Panc1 (cell line): Measurements from ENCODE around the gene CA9.
"Not testable (repeated sequence)": the region's sequence is repeated elsewhere in the genome, so short reads cannot be mapped to it uniquely, and the experiment has no call there.

Experiments
- POLR2AphosphoS5 ChIP-seq: IDR thresholded peaks from 2 replicates; pipeline ENCODE4 v1.6.1; 2012; ENCODE audit warnings: mild to moderate bottlenecking, low read depth, low read length, moderate library complexity
- TF ChIP-seq, protein P1 (sequence below): fragments of 450-650 bp; IDR thresholded peaks from 2 replicates; pipeline ENCODE4 v1.5.1; 2017; ENCODE audit warnings: mild to moderate bottlenecking
- TF ChIP-seq, protein P2 (sequence below), 2 experiments: IDR thresholded peaks; 2 replicates each; pipeline ENCODE4 v1.6.1; 2011 to 2012; ENCODE audit warnings: low read depth in 2 of 2, control low read depth in 1 of 2, low read length in 1 of 2, mild to moderate bottlenecking in 1 of 2, moderate library complexity in 1 of 2; ENCODE audit not compliant: insufficient read depth in 1 of 2

DNA sequence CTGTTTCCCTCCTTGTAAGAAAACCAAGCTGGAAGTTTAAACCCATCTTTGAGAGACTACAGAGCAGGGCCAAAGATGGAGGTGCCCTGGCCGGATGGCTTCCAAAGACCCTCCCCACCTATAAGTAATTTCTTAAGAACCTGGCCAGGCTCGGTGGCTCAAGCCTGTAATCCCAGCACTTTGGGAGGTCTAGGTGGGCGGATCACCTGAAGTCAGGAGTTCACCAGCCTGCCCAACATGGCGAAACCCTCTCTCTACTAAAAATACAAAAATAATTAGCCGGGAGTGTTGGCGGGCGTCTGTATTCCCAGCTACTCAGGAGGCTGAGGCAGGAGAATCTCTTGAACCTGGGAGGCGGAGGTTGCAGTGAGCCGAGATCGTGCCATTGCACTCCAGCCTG lies 28.0 kb upstream of the CA9 start:
- TF ChIP-seq, protein P1, sequence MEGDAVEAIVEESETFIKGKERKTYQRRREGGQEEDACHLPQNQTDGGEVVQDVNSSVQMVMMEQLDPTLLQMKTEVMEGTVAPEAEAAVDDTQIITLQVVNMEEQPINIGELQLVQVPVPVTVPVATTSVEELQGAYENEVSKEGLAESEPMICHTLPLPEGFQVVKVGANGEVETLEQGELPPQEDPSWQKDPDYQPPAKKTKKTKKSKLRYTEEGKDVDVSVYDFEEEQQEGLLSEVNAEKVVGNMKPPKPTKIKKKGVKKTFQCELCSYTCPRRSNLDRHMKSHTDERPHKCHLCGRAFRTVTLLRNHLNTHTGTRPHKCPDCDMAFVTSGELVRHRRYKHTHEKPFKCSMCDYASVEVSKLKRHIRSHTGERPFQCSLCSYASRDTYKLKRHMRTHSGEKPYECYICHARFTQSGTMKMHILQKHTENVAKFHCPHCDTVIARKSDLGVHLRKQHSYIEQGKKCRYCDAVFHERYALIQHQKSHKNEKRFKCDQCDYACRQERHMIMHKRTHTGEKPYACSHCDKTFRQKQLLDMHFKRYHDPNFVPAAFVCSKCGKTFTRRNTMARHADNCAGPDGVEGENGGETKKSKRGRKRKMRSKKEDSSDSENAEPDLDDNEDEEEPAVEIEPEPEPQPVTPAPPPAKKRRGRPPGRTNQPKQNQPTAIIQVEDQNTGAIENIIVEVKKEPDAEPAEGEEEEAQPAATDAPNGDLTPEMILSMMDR = not testable (repeated sequence)
- TF ChIP-seq POLR2AphosphoS5 = not testable (repeated sequence)
- TF ChIP-seq, protein P2, sequence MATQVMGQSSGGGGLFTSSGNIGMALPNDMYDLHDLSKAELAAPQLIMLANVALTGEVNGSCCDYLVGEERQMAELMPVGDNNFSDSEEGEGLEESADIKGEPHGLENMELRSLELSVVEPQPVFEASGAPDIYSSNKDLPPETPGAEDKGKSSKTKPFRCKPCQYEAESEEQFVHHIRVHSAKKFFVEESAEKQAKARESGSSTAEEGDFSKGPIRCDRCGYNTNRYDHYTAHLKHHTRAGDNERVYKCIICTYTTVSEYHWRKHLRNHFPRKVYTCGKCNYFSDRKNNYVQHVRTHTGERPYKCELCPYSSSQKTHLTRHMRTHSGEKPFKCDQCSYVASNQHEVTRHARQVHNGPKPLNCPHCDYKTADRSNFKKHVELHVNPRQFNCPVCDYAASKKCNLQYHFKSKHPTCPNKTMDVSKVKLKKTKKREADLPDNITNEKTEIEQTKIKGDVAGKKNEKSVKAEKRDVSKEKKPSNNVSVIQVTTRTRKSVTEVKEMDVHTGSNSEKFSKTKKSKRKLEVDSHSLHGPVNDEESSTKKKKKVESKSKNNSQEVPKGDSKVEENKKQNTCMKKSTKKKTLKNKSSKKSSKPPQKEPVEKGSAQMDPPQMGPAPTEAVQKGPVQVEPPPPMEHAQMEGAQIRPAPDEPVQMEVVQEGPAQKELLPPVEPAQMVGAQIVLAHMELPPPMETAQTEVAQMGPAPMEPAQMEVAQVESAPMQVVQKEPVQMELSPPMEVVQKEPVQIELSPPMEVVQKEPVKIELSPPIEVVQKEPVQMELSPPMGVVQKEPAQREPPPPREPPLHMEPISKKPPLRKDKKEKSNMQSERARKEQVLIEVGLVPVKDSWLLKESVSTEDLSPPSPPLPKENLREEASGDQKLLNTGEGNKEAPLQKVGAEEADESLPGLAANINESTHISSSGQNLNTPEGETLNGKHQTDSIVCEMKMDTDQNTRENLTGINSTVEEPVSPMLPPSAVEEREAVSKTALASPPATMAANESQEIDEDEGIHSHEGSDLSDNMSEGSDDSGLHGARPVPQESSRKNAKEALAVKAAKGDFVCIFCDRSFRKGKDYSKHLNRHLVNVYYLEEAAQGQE (IDR thresholded peaks at IDR 0.05; ENCODE audit: insufficient read depth in 1 of 2, low read depth in 2 of 2, low read length in 1 of 2) = not testable (repeated sequence)
